Stimulated activated CD8-positive, alpha-beta memory T cell treated with anti-CD3 and anti-CD28 coated beads, Interleukin-12 subunit alpha, Interleukin-12 subunit beta, amount 100 ng/mL, for 1 hour (primary cell): ENCODE results near the gene MAGIX.
A peak's percentile ranks its signal among the peaks of the same experiment; 100 is the strongest.
"Not testable (repeated sequence)": the region's sequence is repeated elsewhere in the genome, so short reads cannot be mapped to it uniquely, and the experiment has no call there.

Experiments
- DNase-seq: peaks from one replicate; pipeline ENCODE4 v3.0.0-alpha.2; 2020; ENCODE audit warnings: low read depth

Gene MAGIX

DNA sequence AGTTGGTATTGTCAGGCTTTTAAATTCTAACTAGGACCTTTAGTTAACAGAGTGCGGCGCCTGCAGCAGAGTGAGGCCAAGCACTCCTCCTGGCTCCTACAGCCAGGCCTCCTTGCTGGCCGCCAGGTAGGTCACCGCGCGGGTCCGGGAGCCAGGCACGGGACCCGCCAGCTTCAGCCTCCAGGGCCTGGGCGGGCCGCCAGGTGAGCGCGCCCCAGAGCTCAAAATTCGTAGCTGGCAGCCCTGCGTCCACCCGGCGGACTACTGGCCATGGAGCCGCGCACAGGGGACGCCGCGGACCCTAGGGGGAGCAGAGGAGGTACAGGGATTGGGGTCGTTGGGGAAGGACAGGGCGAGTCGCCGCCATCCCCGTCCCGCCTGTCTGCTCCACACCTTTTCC lies at the start of gene MAGIX:
Gene MAGIX (plus strand): TSS at position 139 of the 400 bp plus-strand sequence. CDS start 132 bp downstream, at position 271.
- no peak for DNase-seq

GRCh38 chrX:49116076-49116475 lies 46.5 kb upstream of the MAGIX start:
- DNase-seq: no peak

- DNase-seq: no peak
Observed at GRCh38 chrX:49116716-49117115, 45.8 kb upstream of the MAGIX start.

- no peak for DNase-seq
Observed at GRCh38 chrX:49117581-49117980, 45.0 kb upstream of the MAGIX start.

DNA sequence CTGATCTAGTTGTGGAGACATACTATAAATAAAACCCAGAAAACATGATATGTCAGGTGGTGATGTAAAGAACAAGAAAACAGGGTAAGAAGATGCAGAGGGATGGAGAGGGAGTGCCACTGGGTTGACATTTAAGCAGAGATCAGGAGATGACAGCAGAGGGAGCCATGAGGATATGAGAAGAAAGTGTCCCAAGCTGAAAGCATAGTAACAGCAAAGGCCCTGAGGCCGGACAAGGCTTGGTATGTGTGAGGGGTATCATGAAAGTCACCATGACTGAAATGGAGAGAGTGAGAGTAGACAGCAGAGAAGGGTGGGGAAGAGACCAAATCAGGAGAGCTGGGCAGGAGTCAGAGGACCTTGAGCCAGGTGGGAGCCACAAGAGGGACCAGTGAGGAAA lies 42.5 kb upstream of the MAGIX start:
- DNase-seq: no peak

DNA sequence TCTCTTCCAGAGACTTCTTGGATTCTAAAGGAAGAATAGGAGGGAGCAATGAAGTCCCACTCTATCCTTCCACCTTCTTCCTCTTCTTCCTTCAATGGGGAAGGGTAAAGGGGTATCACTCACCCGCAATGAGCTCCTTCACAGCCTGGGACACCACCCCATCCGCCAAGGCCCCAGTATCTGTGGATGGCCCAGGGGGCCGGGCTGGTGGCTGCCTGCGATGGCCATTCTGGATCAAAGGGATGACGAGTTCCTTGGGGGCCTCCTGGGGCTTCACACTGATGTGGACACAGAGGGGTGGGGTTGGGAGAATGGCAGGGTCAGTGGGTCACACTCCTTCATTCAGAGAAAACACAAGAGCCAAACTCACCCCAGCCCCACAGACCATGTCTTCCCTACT lies 40.1 kb upstream of the MAGIX start:
- DNase-seq: no peak

- DNase-seq: not testable (repeated sequence)
Observed at GRCh38 chrX:49127742-49128258, 34.8 kb upstream of the MAGIX start.

- no peak for DNase-seq
Observed at GRCh38 chrX:49129427-49129826, 33.1 kb upstream of the MAGIX start.

GRCh38 chrX:49132275-49132674 lies 30.3 kb upstream of the MAGIX start:
- not testable (repeated sequence) for DNase-seq

GRCh38 chrX:49133759-49134158 lies 28.8 kb upstream of the MAGIX start:
- no peak for DNase-seq

- no peak for DNase-seq
Observed at GRCh38 chrX:49137492-49137891, 25.1 kb upstream of the MAGIX start.

- no peak for DNase-seq
Observed at GRCh38 chrX:49139713-49140112, 22.8 kb upstream of the MAGIX start.

- not testable (repeated sequence) for DNase-seq
Observed at GRCh38 chrX:49142264-49142663, 20.3 kb upstream of the MAGIX start.

GRCh38 chrX:49143154-49143553 lies 19.4 kb upstream of the MAGIX start:
- DNase-seq: not testable (repeated sequence)

DNA sequence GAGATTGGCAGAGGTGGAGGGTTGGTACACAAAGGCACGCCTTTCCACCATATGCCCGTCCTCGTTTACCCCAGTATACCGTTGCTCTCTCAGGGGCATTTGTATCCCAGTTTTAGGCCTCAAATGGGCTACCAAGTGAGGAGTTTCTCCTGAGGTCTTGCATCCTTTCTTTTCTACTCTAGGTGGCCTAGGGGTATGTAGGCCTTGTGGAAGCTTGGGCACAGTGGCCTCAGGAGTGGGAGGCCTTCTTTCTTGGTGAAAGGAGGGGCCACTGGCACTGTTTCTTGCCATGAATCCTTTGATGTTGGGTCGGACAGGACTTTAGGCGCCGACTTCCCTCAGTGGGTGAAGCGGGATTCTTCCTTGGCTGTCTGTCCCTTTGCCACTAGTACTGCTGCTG lies 15.3 kb upstream of the MAGIX start:
- DNase-seq: no peak

GRCh38 chrX:49147936-49148335 lies 14.6 kb upstream of the MAGIX start:
- no peak for DNase-seq

DNA sequence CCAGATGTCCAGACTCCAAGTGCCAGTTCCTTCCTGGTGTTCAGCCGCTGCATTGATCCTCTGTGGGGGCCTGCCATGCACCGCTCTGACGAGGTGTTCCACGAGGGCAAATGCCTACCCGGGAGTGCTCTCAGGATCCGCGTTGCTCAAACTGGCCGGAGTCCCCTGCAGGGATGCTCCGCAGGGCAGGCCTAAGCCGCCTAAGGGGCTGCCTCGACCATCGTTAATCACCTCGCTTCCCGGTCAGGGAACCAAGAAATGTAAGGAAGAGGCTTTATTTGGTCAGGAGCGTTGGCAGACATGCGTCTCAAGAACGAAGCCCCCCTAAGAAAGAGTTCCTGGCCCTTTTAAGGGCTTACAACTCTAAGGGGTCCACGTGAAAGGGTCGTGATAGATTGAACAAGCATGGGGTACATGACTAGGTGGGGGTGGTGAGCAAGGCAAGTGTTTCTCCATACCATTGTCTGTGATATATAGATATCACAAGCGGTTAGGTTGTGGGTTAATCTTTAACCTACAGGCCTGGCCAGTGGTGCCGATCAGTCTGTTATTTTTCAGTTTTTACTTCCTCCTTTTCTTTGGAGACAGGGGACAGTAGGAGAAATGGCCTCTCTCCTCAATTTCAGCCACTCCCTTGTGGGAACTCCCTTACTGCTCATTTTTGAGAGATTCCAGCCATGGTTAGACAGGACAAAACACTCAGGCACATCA lies 14.0 kb upstream of the MAGIX start:
- not testable (repeated sequence) for DNase-seq

- not testable (repeated sequence) for DNase-seq
Observed at GRCh38 chrX:49149291-49149690, 13.3 kb upstream of the MAGIX start.

- DNase-seq: no peak
Observed at GRCh38 chrX:49153467-49153866, 9.1 kb upstream of the MAGIX start.

GRCh38 chrX:49155243-49155899 lies 7.2 kb upstream of the MAGIX start:
- no peak for DNase-seq

GRCh38 chrX:49155900-49156837 lies 6.4 kb upstream of the MAGIX start:
- peak; percentile 72 for DNase-seq

- DNase-seq: no peak
Observed at GRCh38 chrX:49157194-49157593, 5.4 kb upstream of the MAGIX start.
